NAMALWA (cell line): Measurements from ENCODE around the gene SCEL.

Experiments
- DNase-seq: peaks from one replicate; pipeline ENCODE4 v3.0.0-alpha.2; 2015; ENCODE audit warnings: low spot score

The SCEL gene

DNA sequence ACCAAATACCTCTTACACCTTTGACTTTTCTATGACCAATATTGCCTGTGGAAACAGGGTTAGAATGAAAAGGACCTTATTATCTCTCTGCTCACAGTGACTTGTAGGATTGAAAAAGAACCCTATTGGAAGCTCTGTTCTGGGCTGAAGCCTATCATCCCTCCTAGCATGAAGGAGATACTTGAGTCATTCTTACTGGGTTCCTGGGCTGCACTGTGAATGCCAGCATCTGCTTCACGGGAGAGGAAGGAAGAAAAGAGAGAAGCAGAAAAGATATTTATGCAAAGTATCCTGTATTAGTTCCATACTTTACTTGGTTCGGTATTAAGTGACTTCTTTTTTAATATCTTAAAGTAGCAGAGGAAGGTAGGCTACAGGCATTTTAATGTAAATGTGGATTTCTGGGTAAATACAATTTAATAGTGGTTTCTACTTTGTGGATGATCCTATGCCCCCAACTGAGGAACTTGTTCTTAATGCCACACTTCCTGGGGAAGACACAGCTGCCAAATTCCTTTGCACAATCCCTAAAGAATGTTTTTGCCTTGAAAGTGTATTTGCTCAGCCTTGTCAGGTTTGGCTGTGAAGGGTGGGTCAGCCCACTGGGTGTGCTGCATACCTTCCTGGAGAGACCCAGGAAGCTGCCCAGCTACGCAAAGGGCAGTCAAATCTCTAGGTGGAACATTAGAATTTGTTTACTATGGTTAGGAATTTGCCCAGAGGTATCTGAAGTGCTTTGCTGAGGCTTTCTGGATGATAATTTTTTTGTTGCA, 13.7 kb upstream of the SCEL start:
- no peak for DNase-seq

- DNase-seq, result no peak
These were observed 13.1 kb upstream of the SCEL start for GRCh38 chr13:77522444-77522843.

DNA sequence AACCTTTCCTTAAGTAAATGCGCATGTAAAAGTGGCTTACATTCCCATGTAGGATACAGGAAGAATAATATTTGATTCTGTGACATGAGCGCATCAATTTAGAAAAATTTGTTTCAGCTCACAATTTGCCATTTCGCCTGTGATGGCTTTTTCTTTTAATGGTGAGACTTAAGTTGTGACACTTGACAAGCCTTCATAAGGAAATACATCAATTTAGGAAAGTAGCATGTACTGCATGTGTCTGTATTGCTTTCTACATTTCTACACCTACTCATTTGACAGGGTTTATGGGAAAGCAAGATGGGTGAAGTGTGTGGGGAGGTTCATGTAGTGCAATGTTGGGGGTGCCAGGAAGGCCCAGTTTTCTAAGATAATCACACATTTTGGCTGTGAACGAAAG, 12.1 kb upstream of the SCEL start:
- no peak for DNase-seq

DNA sequence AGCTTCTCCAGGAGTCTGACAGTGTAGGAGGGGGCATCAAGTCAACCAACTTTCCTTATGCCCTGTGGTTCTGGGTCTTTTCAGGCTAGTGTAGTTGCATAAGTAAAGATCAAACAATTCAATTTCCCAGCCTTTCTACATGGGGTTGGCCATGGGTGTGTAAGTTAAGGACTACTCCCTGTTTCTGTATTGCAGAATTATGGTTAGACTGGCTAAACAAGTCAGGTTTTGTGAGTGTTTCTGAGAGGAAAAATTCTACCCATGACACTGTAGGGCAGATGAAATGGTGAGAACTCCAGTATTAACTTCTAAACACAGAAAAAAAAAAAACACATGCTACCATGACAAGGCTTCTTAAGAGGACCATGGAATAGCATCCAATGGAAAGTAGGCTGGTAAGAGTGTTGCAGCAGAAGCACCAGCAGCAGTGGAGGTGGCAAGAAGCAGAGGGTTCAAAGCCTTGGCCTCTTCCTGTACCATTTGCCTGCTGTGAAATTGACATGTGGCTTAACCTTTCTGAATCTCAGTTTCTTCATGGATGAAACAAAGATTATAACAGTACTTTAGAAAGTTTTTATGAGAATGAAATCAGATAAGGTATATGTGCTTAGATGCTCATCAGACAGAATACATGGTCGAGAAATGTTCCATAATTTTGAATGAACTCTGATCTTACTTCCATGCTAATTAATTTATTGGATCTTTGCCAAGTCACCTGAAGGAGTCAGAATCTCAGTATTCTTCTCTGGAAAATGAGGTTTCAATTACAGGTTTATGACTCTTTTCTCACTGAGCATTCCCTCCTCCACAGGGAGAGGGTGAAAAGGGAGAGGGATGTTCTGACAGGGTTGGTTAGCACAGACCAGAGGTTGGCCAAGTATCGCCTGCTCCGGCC, 11.4 kb upstream of the SCEL start:
- no peak for DNase-seq

DNA sequence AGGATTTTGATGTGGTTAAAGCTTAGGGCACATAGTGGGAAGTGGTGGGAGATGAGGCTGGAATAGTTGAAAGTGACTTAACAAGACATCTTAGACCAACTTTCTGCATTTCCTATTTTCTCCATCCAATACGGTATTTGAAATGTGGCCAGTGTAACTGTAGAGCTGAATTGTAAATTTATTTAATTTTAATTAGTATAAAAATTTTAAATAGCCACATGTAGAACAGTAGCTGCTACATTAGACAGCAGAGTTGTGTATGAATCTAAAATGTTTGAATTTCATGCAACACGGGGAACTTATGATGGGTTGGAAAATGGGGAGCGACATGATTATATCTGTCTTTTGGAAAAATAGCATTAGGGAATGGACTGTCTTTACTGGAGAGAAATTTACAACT, 7.1 kb upstream of the SCEL start:
- no peak for DNase-seq

- DNase-seq, result no peak
These were observed 6.5 kb upstream of the SCEL start for GRCh38 chr13:77528834-77529500.

- DNase-seq, result no peak
These were observed 6.0 kb upstream of the SCEL start for GRCh38 chr13:77529501-77529840.

GRCh38 chr13:77530875-77531274, 4.6 kb upstream of the SCEL start:
- no peak for DNase-seq

DNA sequence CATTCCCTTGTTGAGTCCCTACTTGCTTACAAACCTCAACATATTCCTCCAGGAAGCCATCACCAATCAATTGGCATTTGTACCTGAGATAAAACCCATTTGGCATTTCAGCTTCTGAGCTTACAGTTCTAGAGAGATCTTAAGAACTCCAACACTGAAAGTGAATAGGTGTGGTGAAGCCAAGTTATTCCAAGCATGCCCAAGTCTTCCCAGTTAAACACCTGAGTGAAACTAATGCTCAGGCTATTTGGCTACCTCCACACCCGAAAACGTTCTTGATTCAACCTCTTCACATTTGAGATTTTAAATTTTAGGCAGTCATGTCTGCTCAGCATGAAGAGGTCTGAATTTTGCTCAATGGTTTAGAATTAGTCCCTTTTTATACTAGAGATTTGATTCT, 2.5 kb upstream of the SCEL start:
- no peak for DNase-seq

DNA sequence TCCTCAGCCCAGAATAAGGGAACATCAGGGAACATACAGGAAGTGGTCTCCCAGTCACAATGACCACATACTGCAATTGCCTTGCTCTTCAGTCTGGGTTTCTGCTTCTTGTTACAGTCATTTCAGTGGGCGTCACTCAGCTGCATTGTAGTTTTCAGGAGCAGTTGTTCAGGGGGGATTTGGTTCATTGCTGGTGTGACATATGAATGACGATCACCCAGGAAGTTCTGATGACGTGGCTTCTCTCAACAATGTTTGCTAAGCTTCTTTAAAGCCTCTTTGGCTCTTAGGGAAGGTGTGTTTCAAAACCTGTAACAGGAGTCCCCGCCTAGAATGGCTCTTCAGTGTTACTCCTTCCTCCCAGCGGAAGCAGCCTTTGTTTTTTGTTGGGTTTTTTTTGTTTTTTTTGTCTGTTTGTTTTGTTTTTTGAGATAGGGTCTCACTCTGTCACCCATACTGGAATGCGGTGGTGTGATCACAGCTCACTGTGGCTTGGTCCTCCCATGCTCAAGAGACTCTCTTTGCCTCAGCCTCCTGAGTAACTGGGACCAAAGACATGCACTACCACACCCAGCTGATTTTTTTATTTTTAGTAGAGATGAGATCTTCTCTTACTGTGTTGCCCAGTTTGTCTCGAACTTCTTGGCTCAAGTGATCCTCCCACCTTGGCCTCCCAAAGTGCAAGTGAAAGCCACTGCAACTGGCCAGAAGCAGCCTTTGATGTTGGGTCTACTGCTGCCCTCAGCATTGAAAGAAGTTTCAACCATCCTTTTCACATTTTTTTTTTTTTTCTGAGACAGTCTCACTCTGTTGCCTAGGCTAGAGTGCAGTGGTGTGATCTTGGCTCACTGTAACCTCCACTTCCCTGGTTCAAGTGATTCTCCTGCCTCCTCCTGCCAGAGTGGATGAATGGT, 1.4 kb upstream of the SCEL start:
- no peak for DNase-seq

GRCh38 chr13:77536358-77536757, 852 bp downstream of the SCEL start:
- DNase-seq, result no peak

- no peak for DNase-seq
These were observed 1.9 kb downstream of the SCEL start for GRCh38 chr13:77537289-77537919.

DNA sequence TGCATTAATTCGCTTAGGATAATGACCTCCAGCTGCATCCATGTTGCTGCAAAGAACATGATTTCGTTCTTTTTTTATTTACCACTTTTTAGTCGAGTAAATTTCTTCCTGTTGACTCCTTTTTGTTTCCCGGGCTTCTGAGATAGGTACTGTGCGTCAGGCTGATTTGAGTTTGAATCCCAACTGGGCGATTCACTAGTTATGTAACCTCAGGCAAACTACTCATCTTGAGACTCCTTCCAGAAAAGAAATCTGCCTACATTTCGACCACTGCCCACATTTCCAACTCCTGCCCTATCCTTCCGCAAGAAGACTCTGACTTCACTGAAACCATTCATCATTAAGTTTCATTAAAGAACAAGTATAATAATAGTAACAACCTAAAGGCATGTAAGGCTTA, 8.2 kb downstream of the SCEL start:
- no peak for DNase-seq

DNA sequence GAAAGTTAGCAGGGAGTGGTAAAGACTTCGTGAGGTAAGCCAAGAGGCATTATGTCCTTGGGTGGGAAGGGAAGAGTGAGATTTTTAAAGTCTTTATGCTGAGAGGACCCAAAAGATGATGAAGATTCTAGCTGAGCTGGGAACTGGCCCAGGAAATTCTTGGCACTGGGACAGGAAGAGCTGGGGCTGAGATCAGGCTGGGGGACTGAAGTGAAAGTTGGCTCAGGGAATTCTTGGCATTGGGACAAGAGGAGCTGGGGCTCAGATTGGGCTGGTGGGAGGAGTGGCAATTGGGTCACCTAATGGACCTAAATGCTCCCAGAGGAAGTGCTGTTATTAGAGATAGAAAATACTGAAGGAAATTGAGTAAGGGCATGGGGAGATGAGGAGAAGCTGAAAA, 8.8 kb downstream of the SCEL start:
- DNase-seq, result no peak

GRCh38 chr13:77544758-77545338, 9.3 kb downstream of the SCEL start:
- DNase-seq, result no peak

GRCh38 chr13:77545626-77546412, 10.3 kb downstream of the SCEL start:
- DNase-seq, result no peak

GRCh38 chr13:77548095-77548494, 12.6 kb downstream of the SCEL start:
- DNase-seq, result no peak

- no peak for DNase-seq
These were observed 13.1 kb downstream of the SCEL start for GRCh38 chr13:77548594-77548993.

DNA sequence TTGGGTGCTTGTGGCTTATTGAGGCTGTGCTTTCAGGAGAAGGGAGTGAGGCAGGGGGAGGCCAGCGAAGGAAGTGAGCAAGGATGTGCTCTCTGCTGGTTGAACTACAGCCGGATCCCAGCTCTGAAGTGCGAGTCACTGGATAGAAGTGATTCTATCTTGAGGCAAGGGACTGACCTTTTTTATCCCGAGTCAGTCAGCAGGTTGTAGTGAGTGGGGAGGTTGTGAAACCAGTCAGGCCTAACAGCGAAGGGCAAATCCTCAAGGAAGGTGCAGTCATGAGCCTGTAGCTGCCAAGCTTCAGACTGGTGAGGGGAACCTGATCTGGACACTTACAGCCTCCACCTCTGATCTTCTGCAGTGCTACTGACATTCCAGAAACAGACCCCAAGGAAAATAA, 18.6 kb downstream of the SCEL start:
- no peak for DNase-seq

DNA sequence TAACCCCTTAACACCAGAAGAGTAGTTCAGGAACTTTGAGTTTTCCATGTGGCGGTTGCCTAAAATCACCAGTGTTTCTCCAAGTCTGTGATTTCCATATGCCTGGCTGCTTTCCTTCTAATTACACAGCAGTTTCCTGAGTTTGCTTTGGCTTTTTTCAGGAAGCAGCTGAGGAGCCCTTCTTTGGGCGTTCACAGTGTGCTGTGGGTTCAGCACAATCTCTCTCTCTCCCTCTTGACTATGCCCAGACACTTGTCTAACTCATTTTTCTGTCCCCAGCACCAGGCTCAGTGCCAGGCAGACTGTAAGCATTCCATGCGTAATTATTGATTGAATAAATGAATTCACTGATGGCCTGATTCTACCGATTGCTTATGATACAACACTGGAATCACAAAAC, 19.7 kb downstream of the SCEL start:
- no peak for DNase-seq
